IMR-90 (cell line): ENCODE measurements around the gene FCHSD2. TPM values are rescaled to one million over a fixed set of nuclear protein-coding genes. Genes with fewer than 3 reads are reported as not detected.

Experiments
- ATAC-seq: fragments of 200-7000 bp; cut with Tn5 transposase; 2 replicates; pipeline ENCODE4 v1.9.1; 2020; ENCODE audit warnings: low read depth, mild to moderate bottlenecking, moderate library complexity
- BruUV-seq: library from RNA; stranded (reverse); fragments of 400-500 nt; replicated peaks from 2 replicates; lab custom pipeline; 2021; lab: Mats Ljungman, UMichigan
- CTCF ChIA-PET: fragments of 300-600 bp; formaldehyde crosslinking; extraction: SDS; loops from one replicate; lab custom pipeline; 2021; ENCODE audit warnings: antibody characterized with exemption; lab: Yijun Ruan, JAX
- POLR2A ChIA-PET: fragments of 300-600 bp; sonication (Branson Sonifier 250); formaldehyde crosslinking; loops from one replicate; lab custom pipeline; 2022; ENCODE audit warnings: antibody characterized with exemption; ENCODE audit not compliant: unreplicated experiment; lab: Charles Lee
- DNase-seq: peaks from one replicate; pipeline ENCODE4 v3.0.0; 2013
- H2AFZ ChIP-seq: replicated peaks from 2 replicates; pipeline ENCODE3; 2013; ENCODE audit warnings: low read length, mild to moderate bottlenecking; ENCODE audit not compliant: poor library complexity
- H2AK5ac ChIP-seq: 2 replicates; pipeline ENCODE4 v1.6.1; 2013; ENCODE audit warnings: low read depth, low read length, inconsistent platforms
- H2AK9ac ChIP-seq: replicated peaks from 2 replicates; pipeline ENCODE3; 2013; ENCODE audit warnings: mild to moderate bottlenecking, low read depth, low read length, moderate library complexity; ENCODE audit not compliant: poor library complexity
- H2BK120ac ChIP-seq: 2 replicates; pipeline ENCODE4 v1.6.1; 2013; ENCODE audit warnings: low read depth, low read length, inconsistent platforms
- H2BK15ac ChIP-seq: 3 replicates; pipeline ENCODE4 v1.6.1; 2013; ENCODE audit warnings: low read depth, low read length, inconsistent platforms
- H2BK20ac ChIP-seq: 2 replicates; pipeline ENCODE4 v1.6.1; 2013; ENCODE audit warnings: low read depth, mild to moderate bottlenecking, inconsistent platforms, low read length, moderate library complexity
- H2BK5ac ChIP-seq: 2 replicates; pipeline ENCODE4 v1.6.1; 2013; ENCODE audit warnings: mild to moderate bottlenecking, low read depth, low read length, inconsistent platforms; ENCODE audit not compliant: poor library complexity, severe bottlenecking
- H3K14ac ChIP-seq: replicated peaks from 2 replicates; pipeline ENCODE4 v1.6.1; 2013; ENCODE audit warnings: low read depth, low read length, inconsistent platforms
- H3K18ac ChIP-seq: 2 replicates; pipeline ENCODE4 v1.6.1; 2013; ENCODE audit warnings: low read depth, low read length, control low read depth
- H3K23ac ChIP-seq: 2 replicates; pipeline ENCODE4 v1.6.1; 2013; ENCODE audit warnings: low read depth, low read length, inconsistent platforms
- H3K27ac ChIP-seq: 2 replicates; pipeline ENCODE4 v1.5.1; 2013; ENCODE audit warnings: mild to moderate bottlenecking, control low read depth, low read length; ENCODE audit not compliant: insufficient read depth
- H3K27me3 ChIP-seq: 2 replicates; pipeline ENCODE4 v1.6.1; 2013; ENCODE audit warnings: low read length; ENCODE audit not compliant: control insufficient read depth, insufficient read depth
- H3K36me3 ChIP-seq: 2 replicates; pipeline ENCODE4 v1.6.1; 2013; ENCODE audit warnings: low read length, mixed read lengths; ENCODE audit not compliant: control insufficient read depth, insufficient read depth
- H3K4ac ChIP-seq: 2 replicates; pipeline ENCODE4 v1.6.1; 2013; ENCODE audit warnings: low read depth, low read length, inconsistent platforms
- H3K4me1 ChIP-seq: 2 replicates; pipeline ENCODE4 v1.6.1; 2013; ENCODE audit warnings: low read length, mixed read lengths; ENCODE audit not compliant: control insufficient read depth, insufficient read depth
- H3K4me2 ChIP-seq: 2 replicates; pipeline ENCODE4 v1.6.1; 2013; ENCODE audit warnings: low read depth, mild to moderate bottlenecking, control low read depth, low read length, moderate library complexity
- H3K4me3 ChIP-seq: 2 replicates; pipeline ENCODE4 v1.5.1; 2013; ENCODE audit warnings: low read depth, mild to moderate bottlenecking, control low read depth, low read length, moderate library complexity; ENCODE audit not compliant: insufficient read depth
- H3K56ac ChIP-seq: 2 replicates; pipeline ENCODE4 v1.6.1; 2013; ENCODE audit warnings: low read length, inconsistent platforms; ENCODE audit not compliant: insufficient read depth; ENCODE audit errors: extremely low read depth
- H3K79me1 ChIP-seq, 2 experiments: 2 replicates each; pipeline ENCODE4 v1.6.1; 2013; ENCODE audit warnings: low read length in 2 of 2, inconsistent platforms in 1 of 2, low read depth in 1 of 2
- H3K9ac ChIP-seq: 2 replicates; pipeline ENCODE4 v1.6.1; 2013; ENCODE audit warnings: low read depth, low read length, control low read depth
- H3K9me1 ChIP-seq: 2 replicates; pipeline ENCODE4 v1.6.1; 2013; ENCODE audit warnings: low read length, inconsistent platforms; ENCODE audit not compliant: insufficient read depth
- H3K9me3 ChIP-seq: 2 replicates; pipeline ENCODE4 v1.6.1; 2013; ENCODE audit warnings: low read length; ENCODE audit not compliant: control insufficient read depth, insufficient read depth
- H4K20me1 ChIP-seq: 2 replicates; pipeline ENCODE4 v1.6.1; 2013; ENCODE audit warnings: low read length, inconsistent platforms; ENCODE audit not compliant: insufficient read depth
- H4K5ac ChIP-seq: 2 replicates; pipeline ENCODE4 v1.6.1; 2013; ENCODE audit warnings: mild to moderate bottlenecking, low read depth, low read length, control low read depth
- H4K8ac ChIP-seq, 2 experiments: 2 replicates each; pipeline ENCODE4 v1.6.1; 2013; ENCODE audit warnings: low read depth in 2 of 2, low read length in 2 of 2, control low read depth in 1 of 2, inconsistent platforms in 1 of 2
- H4K91ac ChIP-seq: 2 replicates; pipeline ENCODE4 v1.6.1; 2013; ENCODE audit warnings: low read depth, low read length, inconsistent platforms; ENCODE audit not compliant: insufficient read depth
- BHLHE40 ChIP-seq: fragments of 150-350 bp; IDR thresholded peaks from 2 replicates; pipeline ENCODE4 v1.6.1; 2016; ENCODE audit warnings: mild to moderate bottlenecking, low read depth, low read length
- CEBPB ChIP-seq: IDR thresholded peaks from 2 replicates; pipeline ENCODE4 v1.6.1; 2012; ENCODE audit warnings: low read depth, low read length, improper control_type of control experiment
- CHD1 ChIP-seq: IDR thresholded peaks from 2 replicates; pipeline ENCODE4 v1.6.1; 2012; ENCODE audit warnings: low read depth, low read length, improper control_type of control experiment
- FOS ChIP-seq: fragments of 150-350 bp; IDR thresholded peaks from 2 replicates; pipeline ENCODE4 v1.6.1; 2016; ENCODE audit warnings: low read depth, low read length
- MAFK ChIP-seq: IDR thresholded peaks from 2 replicates; pipeline ENCODE4 v1.6.1; 2012; ENCODE audit warnings: low read depth, low read length, improper control_type of control experiment
- MAZ ChIP-seq: IDR thresholded peaks from 2 replicates; pipeline ENCODE4 v1.6.1; 2012; ENCODE audit warnings: low read depth, mild to moderate bottlenecking, low read length, improper control_type of control experiment, moderate library complexity, borderline replicate concordance
- MXI1 ChIP-seq: IDR thresholded peaks from 2 replicates; pipeline ENCODE4 v1.6.1; 2012; ENCODE audit warnings: low read depth, mild to moderate bottlenecking, low read length, moderate library complexity, borderline replicate concordance
- NFE2L2 ChIP-seq: fragments of 150-350 bp; IDR thresholded peaks from 2 replicates; pipeline ENCODE4 v1.6.1; 2016; ENCODE audit warnings: low read depth, mild to moderate bottlenecking, low read length
- POLR2A ChIP-seq: IDR thresholded peaks from 2 replicates; pipeline ENCODE4 v1.6.1; 2012; ENCODE audit warnings: mild to moderate bottlenecking, low read depth, low read length
- RAD21 ChIP-seq: IDR thresholded peaks from 2 replicates; pipeline ENCODE4 v1.6.1; 2012; ENCODE audit warnings: low read length, improper control_type of control experiment
- RCOR1 ChIP-seq: IDR thresholded peaks from 2 replicates; pipeline ENCODE4 v1.6.1; 2012; ENCODE audit warnings: mild to moderate bottlenecking, low read length, improper control_type of control experiment; ENCODE audit not compliant: insufficient replicate concordance
- RFX5 ChIP-seq: IDR thresholded peaks from 2 replicates; pipeline ENCODE4 v1.8.0; 2012; ENCODE audit warnings: low read depth, mild to moderate bottlenecking, low read length, moderate library complexity
- SMC3 ChIP-seq: fragments of 150-350 bp; IDR thresholded peaks from 2 replicates; pipeline ENCODE4 v1.6.1; 2016; ENCODE audit warnings: low read depth, mild to moderate bottlenecking, antibody characterized with exemption, low read length, moderate library complexity
- WGBS, 2 experiments: methylation state at CpG; one replicate each; pipeline versions ENCODE4 v1.1.5 to v1.1.7; 2013; ENCODE audit warnings: missing lambda C conversion rate in 2 of 2; ENCODE audit not compliant: insufficient read length in 1 of 2; ENCODE audit errors: extremely low coverage in 2 of 2; 5-methylcytosine and 5-hydroxymethylcytosine counted together
- dilution Hi-C: fragments of 300-500 bp; cut with HindIII; formaldehyde crosslinking; loops from one replicate; pipeline ENCODE4 v1.14.3; 2018; ENCODE audit warnings: low sequenced_read_pairs; ENCODE audit not compliant: unreplicated experiment
- in situ Hi-C: fragments of 300-500 bp; cut with MboI; formaldehyde crosslinking; loops from 3 replicates; pipeline ENCODE4 v1.14.3; 2019; ENCODE audit warnings: low sequenced_read_pairs, inconsistent platforms, mixed read lengths
- intact Hi-C: fragments of 100-400 bp; cut with micrococcal nuclease; formaldehyde crosslinking; loops from 2 replicates; pipeline ENCODE4 v1.10.0; 2022
- polyA plus RNA-seq, 3 experiments: library from polyadenylated mRNA; depleted of rRNA; stranded (reverse); fragments of >200 nt; gene quantifications; 2 replicates each; pipeline ENCODE4 v1.2.3, GENCODE V29; 2012; ENCODE audit warnings: low replicate concordance in 1 of 3
- total RNA-seq: library from RNA; depleted of rRNA; stranded (reverse); fragments of >200 nt; gene quantifications from 2 replicates; pipeline ENCODE4 v1.2.3, GENCODE V29; 2012
- TF ChIP-seq, protein P1 (sequence below): conservative IDR thresholded peaks from 2 replicates; pipeline ENCODE4 v1.5.1; 2012; ENCODE audit warnings: mild to moderate bottlenecking, low read depth, low read length, improper control_type of control experiment
- TF ChIP-seq, protein P2 (sequence below): fragments of 150-350 bp; IDR thresholded peaks from 2 replicates; pipeline ENCODE4 v1.6.1; 2017; ENCODE audit warnings: mild to moderate bottlenecking, antibody characterized with exemption, low read length, low read depth
- TF ChIP-seq, protein P3 (sequence below): fragments of 150-350 bp; IDR thresholded peaks from 2 replicates; pipeline ENCODE4 v1.6.1; 2016; ENCODE audit warnings: low read depth, mild to moderate bottlenecking, low read length, moderate library complexity, borderline replicate concordance

Gene FCHSD2
- total and polyA plus RNA-seq, 2 of the 4 experiments (the other 2 are of a cell fraction), result 5.9 to 18.7 TPM

DNA sequence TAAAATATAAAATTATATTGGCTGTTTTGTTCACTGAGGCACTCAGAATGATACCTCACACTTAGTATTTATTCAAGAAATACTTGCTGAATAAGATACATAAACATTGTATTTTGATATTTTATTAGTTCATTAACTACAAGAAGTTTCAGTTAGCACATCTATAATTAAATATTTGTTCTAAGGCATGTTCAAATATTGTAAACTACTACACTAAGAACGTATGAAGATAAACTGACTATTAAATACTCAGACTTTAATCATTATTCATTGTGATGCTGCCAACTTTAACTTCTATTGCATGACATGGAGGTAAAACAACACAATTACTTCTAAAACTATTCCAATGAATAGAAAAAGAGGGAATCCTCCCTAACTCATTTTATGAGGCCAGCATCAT lies 198.5 kb downstream of the FCHSD2 start:
- Histone ChIP-seq H3K4me3 (no peak overlapping the region), H4K91ac (no peak overlapping the region), H3K4me2 (no peak overlapping the region), H4K20me1 (peaks cover 6% of the 10 kb centered on the region; the same call in 1 of the 2 replicates), H2AK5ac (no peak overlapping the region), H3K14ac (no peak overlapping the region), H3K18ac (no peak overlapping the region), H2BK5ac (no peak overlapping the region), H3K56ac (no peak overlapping the region), H3K9me1 (0 out of 2 replicates have a peak, but pooled peaks cover 7% of the 10 kb centered on the region), H3K27me3 (no peaks in the 10 kb centered on the region), H2BK20ac (no peak overlapping the region), H2AFZ (no peak overlapping the region), H3K9me3 (no peaks in the 10 kb centered on the region), H4K5ac (no peak overlapping the region), H3K4ac (no peak overlapping the region), H4K8ac (no peak overlapping the region), H2AK9ac (no peak overlapping the region), H2BK120ac (no peak overlapping the region), H3K4me1 (no peaks in the 10 kb centered on the region), H3K9ac (no peak overlapping the region), H3K23ac (no peak overlapping the region), H3K27ac (no peak overlapping the region), H3K36me3 (no peaks in the 10 kb centered on the region), H3K79me1 (peaks cover 7 to 20% of the 10 kb centered on the region in 2 experiments; a peak in 3 of 4 replicates), H2BK15ac (no peak overlapping the region)
- WGBS, 2 experiments, result no CpG with 5 or more reads among the region's 1 CpG
- DNase-seq, result no peak
- intact Hi-C loops (no loop called here), dilution Hi-C loops (no loop called here), in situ Hi-C loops (no loop called here)
- TF ChIP-seq SMC3 (no peak), MAFK (no peak), NFE2L2 (no peak), CEBPB (no peak), RCOR1 (no peak), CHD1 (no peak), POLR2A (no peak), RFX5 (no peak), RAD21 (no peak), BHLHE40 (no peak), MAZ (no peak), FOS (no peak), MXI1 (no peak)
- TF ChIP-seq, protein P1, sequence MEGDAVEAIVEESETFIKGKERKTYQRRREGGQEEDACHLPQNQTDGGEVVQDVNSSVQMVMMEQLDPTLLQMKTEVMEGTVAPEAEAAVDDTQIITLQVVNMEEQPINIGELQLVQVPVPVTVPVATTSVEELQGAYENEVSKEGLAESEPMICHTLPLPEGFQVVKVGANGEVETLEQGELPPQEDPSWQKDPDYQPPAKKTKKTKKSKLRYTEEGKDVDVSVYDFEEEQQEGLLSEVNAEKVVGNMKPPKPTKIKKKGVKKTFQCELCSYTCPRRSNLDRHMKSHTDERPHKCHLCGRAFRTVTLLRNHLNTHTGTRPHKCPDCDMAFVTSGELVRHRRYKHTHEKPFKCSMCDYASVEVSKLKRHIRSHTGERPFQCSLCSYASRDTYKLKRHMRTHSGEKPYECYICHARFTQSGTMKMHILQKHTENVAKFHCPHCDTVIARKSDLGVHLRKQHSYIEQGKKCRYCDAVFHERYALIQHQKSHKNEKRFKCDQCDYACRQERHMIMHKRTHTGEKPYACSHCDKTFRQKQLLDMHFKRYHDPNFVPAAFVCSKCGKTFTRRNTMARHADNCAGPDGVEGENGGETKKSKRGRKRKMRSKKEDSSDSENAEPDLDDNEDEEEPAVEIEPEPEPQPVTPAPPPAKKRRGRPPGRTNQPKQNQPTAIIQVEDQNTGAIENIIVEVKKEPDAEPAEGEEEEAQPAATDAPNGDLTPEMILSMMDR, result no peak
- TF ChIP-seq, protein P2, sequence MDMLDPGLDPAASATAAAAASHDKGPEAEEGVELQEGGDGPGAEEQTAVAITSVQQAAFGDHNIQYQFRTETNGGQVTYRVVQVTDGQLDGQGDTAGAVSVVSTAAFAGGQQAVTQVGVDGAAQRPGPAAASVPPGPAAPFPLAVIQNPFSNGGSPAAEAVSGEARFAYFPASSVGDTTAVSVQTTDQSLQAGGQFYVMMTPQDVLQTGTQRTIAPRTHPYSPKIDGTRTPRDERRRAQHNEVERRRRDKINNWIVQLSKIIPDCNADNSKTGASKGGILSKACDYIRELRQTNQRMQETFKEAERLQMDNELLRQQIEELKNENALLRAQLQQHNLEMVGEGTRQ, result no peak
- TF ChIP-seq, protein P3, sequence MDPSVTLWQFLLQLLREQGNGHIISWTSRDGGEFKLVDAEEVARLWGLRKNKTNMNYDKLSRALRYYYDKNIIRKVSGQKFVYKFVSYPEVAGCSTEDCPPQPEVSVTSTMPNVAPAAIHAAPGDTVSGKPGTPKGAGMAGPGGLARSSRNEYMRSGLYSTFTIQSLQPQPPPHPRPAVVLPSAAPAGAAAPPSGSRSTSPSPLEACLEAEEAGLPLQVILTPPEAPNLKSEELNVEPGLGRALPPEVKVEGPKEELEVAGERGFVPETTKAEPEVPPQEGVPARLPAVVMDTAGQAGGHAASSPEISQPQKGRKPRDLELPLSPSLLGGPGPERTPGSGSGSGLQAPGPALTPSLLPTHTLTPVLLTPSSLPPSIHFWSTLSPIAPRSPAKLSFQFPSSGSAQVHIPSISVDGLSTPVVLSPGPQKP, result no peak
- ChIA-PET POLR2A (no interaction called here), CTCF (no interaction called here)
- no TSS peak for BruUV-seq
- no peak for ATAC-seq
